Memory B cell (primary cell): ENCODE data around the gene TCP11X2.
"Not testable (repeated sequence)": the region's sequence is repeated elsewhere in the genome, so short reads cannot be mapped to it uniquely, and the experiment has no call there.

ENCODE experiments used
- ATAC-seq: fragments of 150-1000 bp; cut with Tn5 transposase; 2 replicates; pipeline ENCODE4 v1.10.0; 2021; ENCODE audit warnings: low read depth, mild to moderate bottlenecking, moderate library complexity
- DNase-seq, 2 donors: peaks; one replicate each; pipeline ENCODE4 v3.0.0; 2022; ENCODE audit warnings: low spot score in 2 of 2
- H3K27ac Mint-ChIP-seq: one replicate; pipeline ENCODE4 v1.8.0; 2022; ENCODE audit warnings: mild to moderate bottlenecking, moderate library complexity, mixed read lengths
- H3K27me3 Mint-ChIP-seq: one replicate; pipeline ENCODE4 v1.8.0; 2022; ENCODE audit warnings: mixed read lengths
- H3K36me3 Mint-ChIP-seq: one replicate; pipeline ENCODE4 v1.8.0; 2022; ENCODE audit warnings: mild to moderate bottlenecking, mixed read lengths
- H3K4me1 Mint-ChIP-seq: one replicate; pipeline ENCODE4 v1.8.0; 2022; ENCODE audit warnings: mixed read lengths
- H3K4me3 Mint-ChIP-seq: one replicate; pipeline ENCODE4 v1.8.0; 2022; ENCODE audit warnings: mild to moderate bottlenecking, moderate library complexity, mixed read lengths
- H3K9me3 Mint-ChIP-seq: one replicate; pipeline ENCODE4 v1.8.0; 2022; ENCODE audit warnings: mixed read lengths

The TCP11X2 gene

GRCh38 chrX:102471762-102472220, at the start of gene TCP11X2:
TCP11X2 (minus strand) TSS chrX:102471812.
- H3K27ac Mint-ChIP-seq, H3K4me3 Mint-ChIP-seq, H3K27me3 Mint-ChIP-seq, ATAC-seq, DNase-seq, H3K36me3 Mint-ChIP-seq, H3K9me3 Mint-ChIP-seq, H3K4me1 Mint-ChIP-seq: not testable (repeated sequence)

GRCh38 chrX:102517326-102517725, 45.7 kb upstream of the TCP11X2 start:
- H3K36me3 Mint-ChIP-seq, result no peaks in the 10 kb centered on the region
- ATAC-seq (no peak), DNase-seq (no peak)
- H3K4me3 Mint-ChIP-seq, result no peak overlapping the region
- H3K27ac Mint-ChIP-seq, result no peak overlapping the region
- peaks cover 7% of the 10 kb centered on the region for H3K27me3 Mint-ChIP-seq
- H3K4me1 Mint-ChIP-seq, result no peaks in the 10 kb centered on the region
- H3K9me3 Mint-ChIP-seq, result no peaks in the 10 kb centered on the region

GRCh38 chrX:102515975-102516941, 44.6 kb upstream of the TCP11X2 start, which contains the start of gene TMSB15A:
TMSB15A (minus strand) TSS chrX:102516739.
- H3K4me3 Mint-ChIP-seq, result peak within 1 kb of the TSS; percentile 84

GRCh38 chrX:102514536-102514935, 42.9 kb upstream of the TCP11X2 start:
- Mint-ChIP-seq H3K36me3 (no peaks in the 10 kb centered on the region), H3K27ac (no peak overlapping the region), H3K4me1 (no peaks in the 10 kb centered on the region), H3K9me3 (no peaks in the 10 kb centered on the region), H3K4me3 (no peak overlapping the region), H3K27me3 (peaks cover 7% of the 10 kb centered on the region)
- ATAC-seq (no peak), DNase-seq (no peak)

More at GRCh38 chrX:102515975-102516941, 44.6 kb upstream of the TCP11X2 start, which contains the start of gene TMSB15A:
- DNase-seq (peak; percentile 2 to 15), ATAC-seq (peak; percentile 67)
- H3K4me1 Mint-ChIP-seq, result no peaks in the 10 kb centered on the region
- no peak within 1 kb of the TSS for H3K27ac Mint-ChIP-seq
- H3K36me3 Mint-ChIP-seq, result no peaks in the 10 kb centered on the region
- H3K27me3 Mint-ChIP-seq, result peaks cover 7% of the 10 kb centered on the region
- no peaks in the 10 kb centered on the region for H3K9me3 Mint-ChIP-seq

- no peak for ATAC-seq
- no peaks in the 10 kb centered on the region for H3K36me3 Mint-ChIP-seq
- no peak overlapping the region for H3K4me3 Mint-ChIP-seq
- H3K4me1 Mint-ChIP-seq, result no peaks in the 10 kb centered on the region
- H3K9me3 Mint-ChIP-seq, result peaks cover 2% of the 10 kb centered on the region
- no peak for DNase-seq
- H3K27me3 Mint-ChIP-seq, result no peaks in the 10 kb centered on the region
- H3K27ac Mint-ChIP-seq, result no peak overlapping the region
These were observed 27.1 kb upstream of the TCP11X2 start for GRCh38 chrX:102498732-102499131.

- Mint-ChIP-seq H3K27me3 (no peaks in the 10 kb centered on the region), H3K36me3 (no peaks in the 10 kb centered on the region), H3K4me3 (no peak overlapping the region), H3K27ac (no peak overlapping the region), H3K9me3 (peaks cover 1% of the 10 kb centered on the region), H3K4me1 (no peaks in the 10 kb centered on the region)
- DNase-seq (no peak), ATAC-seq (no peak)
These were observed 20.2 kb upstream of the TCP11X2 start for GRCh38 chrX:102491766-102492165.

- DNase-seq, H3K9me3 Mint-ChIP-seq, H3K27ac Mint-ChIP-seq, ATAC-seq, H3K36me3 Mint-ChIP-seq, H3K27me3 Mint-ChIP-seq, H3K4me1 Mint-ChIP-seq, H3K4me3 Mint-ChIP-seq: not testable (repeated sequence)
These were observed 7.2 kb upstream of the TCP11X2 start for GRCh38 chrX:102478765-102479164.

GRCh38 chrX:102470215-102470614, 1.4 kb downstream of the TCP11X2 start:
- not testable (repeated sequence) for H3K4me3 Mint-ChIP-seq, H3K27me3 Mint-ChIP-seq, H3K27ac Mint-ChIP-seq, H3K9me3 Mint-ChIP-seq, H3K4me1 Mint-ChIP-seq, H3K36me3 Mint-ChIP-seq, DNase-seq, ATAC-seq

GRCh38 chrX:102458615-102459014, 13.0 kb downstream of the TCP11X2 start:
- H3K4me1 Mint-ChIP-seq, H3K36me3 Mint-ChIP-seq, H3K27me3 Mint-ChIP-seq, H3K4me3 Mint-ChIP-seq, DNase-seq, ATAC-seq, H3K27ac Mint-ChIP-seq, H3K9me3 Mint-ChIP-seq: not testable (repeated sequence)

GRCh38 chrX:102439908-102440307, 31.7 kb downstream of the TCP11X2 start, which contains the start of gene NXF2B:
NXF2B (minus strand) TSS chrX:102440008; CDS start chrX:102380036, 59,972 bp downstream.
- H3K4me3 Mint-ChIP-seq, result not testable (repeated sequence)

GRCh38 chrX:102414493-102414892, 57.1 kb downstream of the TCP11X2 start:
- not testable (repeated sequence) for H3K4me3 Mint-ChIP-seq, ATAC-seq, H3K4me1 Mint-ChIP-seq, H3K27me3 Mint-ChIP-seq, DNase-seq, H3K9me3 Mint-ChIP-seq, H3K36me3 Mint-ChIP-seq, H3K27ac Mint-ChIP-seq

More at GRCh38 chrX:102439908-102440307, 31.7 kb downstream of the TCP11X2 start, which contains the start of gene NXF2B:
- not testable (repeated sequence) for DNase-seq, ATAC-seq, H3K27ac Mint-ChIP-seq, H3K27me3 Mint-ChIP-seq, H3K9me3 Mint-ChIP-seq, H3K36me3 Mint-ChIP-seq, H3K4me1 Mint-ChIP-seq
